Skeletal muscle satellite cell (primary cell): ENCODE measurements around the gene PCBP1. TPM values are rescaled to one million over a fixed set of nuclear protein-coding genes. Genes with fewer than 3 reads are reported as not detected.
"Not testable (repeated sequence)": the region's sequence is repeated elsewhere in the genome, so short reads cannot be mapped to it uniquely, and the experiment has no call there.

ENCODE experiments used
- H3K27me3 ChIP-seq: 2 replicates; pipeline ENCODE4 v1.7.0; 2013; ENCODE audit warnings: low read length; ENCODE audit not compliant: control insufficient read depth, insufficient read depth
- H3K36me3 ChIP-seq: 2 replicates; pipeline ENCODE4 v1.7.0; 2013; ENCODE audit warnings: mild to moderate bottlenecking, control low read depth, low read length; ENCODE audit not compliant: insufficient read depth
- H3K4me1 ChIP-seq: 2 replicates; pipeline ENCODE4 v1.7.0; 2013; ENCODE audit warnings: low read length; ENCODE audit not compliant: control insufficient read depth, insufficient read depth
- H3K4me2 ChIP-seq: 2 replicates; pipeline ENCODE4 v1.7.0; 2013; ENCODE audit warnings: mild to moderate bottlenecking, low read length
- H3K4me3 ChIP-seq: 2 replicates; pipeline ENCODE4 v1.7.0; 2013; ENCODE audit warnings: low read length
- H3K9ac ChIP-seq: 2 replicates; pipeline ENCODE4 v1.7.0; 2013; ENCODE audit warnings: mild to moderate bottlenecking, low read depth, low read length, moderate library complexity
- H3K9me3 ChIP-seq: replicated peaks from 2 replicates; pipeline ENCODE4 v1.7.0; 2013; ENCODE audit warnings: mild to moderate bottlenecking, control low read depth, low read length
- small RNA-seq: library from RNA; depleted of rRNA; stranded (forward); fragments of <200 nt; gene quantifications from one replicate; pipeline ENCODE3, GENCODE V24; 2012

Gene PCBP1

DNA sequence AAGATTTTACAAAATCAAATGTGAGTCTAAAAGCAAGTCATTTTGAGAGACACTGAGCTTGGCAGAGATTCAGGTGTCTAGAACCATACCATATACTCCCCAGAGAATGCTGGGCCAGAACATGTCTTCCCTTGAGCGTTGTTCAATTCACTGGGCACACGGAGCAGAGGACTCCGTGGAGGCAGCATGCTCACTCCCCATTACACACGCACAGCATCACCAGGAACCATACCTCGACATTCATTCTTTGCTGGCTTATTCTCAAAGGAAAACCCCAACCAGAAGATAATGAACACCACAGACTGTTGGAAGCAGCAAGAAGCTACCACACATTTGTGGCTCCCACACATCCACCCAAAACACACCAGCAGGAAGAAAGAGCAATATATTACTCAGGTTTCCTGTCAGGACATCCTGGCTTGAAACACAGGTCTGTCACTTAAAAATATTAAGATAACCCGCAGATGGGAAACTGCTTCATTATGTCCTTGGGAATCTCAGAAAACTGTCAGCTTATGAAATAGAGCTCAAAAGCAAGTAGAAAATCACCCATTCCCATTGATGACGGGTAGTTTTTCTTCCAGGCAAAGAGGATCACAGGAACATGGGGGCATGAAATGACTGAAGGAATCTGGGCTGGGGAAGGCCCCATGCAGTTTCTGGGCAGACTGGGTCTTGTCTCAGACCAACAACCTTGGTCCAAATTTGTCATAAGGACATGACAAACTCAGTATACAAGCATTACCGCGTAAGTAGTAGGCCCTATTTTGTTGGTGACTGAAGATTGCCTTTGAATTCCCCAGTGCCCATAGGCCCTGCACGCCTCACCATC lies 46.4 kb downstream of the PCBP1 start:
- Histone ChIP-seq H3K36me3 (no peaks in the 10 kb centered on the region), H3K4me3 (peak overlapping the region; percentile 5), H3K9me3 (no peaks in the 10 kb centered on the region), H3K27me3 (no peaks in the 10 kb centered on the region), H3K4me2 (peak overlapping the region; percentile 80), H3K9ac (peak overlapping the region; percentile 77), H3K4me1 (peaks cover 44% of the 10 kb centered on the region)

- H3K4me1 ChIP-seq, result peaks cover 44% of the 10 kb centered on the region
- not testable (repeated sequence) for H3K36me3 ChIP-seq, H3K27me3 ChIP-seq, H3K9ac ChIP-seq, H3K4me2 ChIP-seq, H3K4me3 ChIP-seq, H3K9me3 ChIP-seq
These were observed 47.2 kb downstream of the PCBP1 start for GRCh38 chr2:70134323-70134983.

Small RNA genes within 50 kb of the gene (small RNA-seq; reads per million reads assigned to genes)
- not detected for gene RN7SL470P
